MM.1S (cell line): Measurements from ENCODE around the gene DUOXA1.
A peak's percentile ranks its signal among the peaks of the same experiment; 100 is the strongest.

ENCODE experiments used
- DNase-seq: peaks from one replicate; pipeline ENCODE4 v3.0.0-alpha.2; 2015
- H2AFZ ChIP-seq: fragments of 300-600 bp; sonication (generic); 2 replicates; pipeline ENCODE4 v1.6.0; 2016; ENCODE audit warnings: antibody characterized with exemption, low read length
- H3F3A ChIP-seq: fragments of 300-600 bp; sonication (generic); 2 replicates; pipeline ENCODE4 v1.6.1; 2016; ENCODE audit warnings: mild to moderate bottlenecking, antibody characterized with exemption, low read length, moderate library complexity, mixed read lengths; ENCODE audit not compliant: insufficient read depth
- H3K27ac ChIP-seq: fragments of 300-600 bp; sonication (generic); 2 replicates; pipeline ENCODE4 v1.5.1; 2016; ENCODE audit warnings: mild to moderate bottlenecking, low read length
- H3K27me3 ChIP-seq: fragments of 300-600 bp; sonication (generic); replicated peaks from 2 replicates; pipeline ENCODE4 v1.6.0; 2016; ENCODE audit warnings: low read length; ENCODE audit not compliant: insufficient read depth
- H3K36me3 ChIP-seq: fragments of 300-600 bp; sonication (generic); replicated peaks from 2 replicates; pipeline ENCODE4 v1.6.1; 2016; ENCODE audit warnings: mild to moderate bottlenecking, low read length, mixed read lengths; ENCODE audit not compliant: insufficient read depth
- H3K4me1 ChIP-seq: fragments of 300-600 bp; sonication (generic); 2 replicates; pipeline ENCODE4 v1.6.1; 2016; ENCODE audit warnings: low read length, mixed read lengths
- H3K4me2 ChIP-seq: fragments of 300-600 bp; sonication (generic); 2 replicates; pipeline ENCODE4 v1.6.0; 2016; ENCODE audit warnings: low read depth, low read length
- H3K4me3 ChIP-seq: fragments of 300-600 bp; sonication (generic); 2 replicates; pipeline ENCODE4 v1.5.1; 2016; ENCODE audit warnings: low read length, mixed read lengths
- H3K79me2 ChIP-seq: fragments of 300-600 bp; sonication (generic); 2 replicates; pipeline ENCODE4 v1.6.1; 2016; ENCODE audit warnings: mixed run types, low read length, mixed read lengths
- H3K9ac ChIP-seq: fragments of 300-600 bp; sonication (generic); 2 replicates; pipeline ENCODE4 v1.6.1; 2016; ENCODE audit warnings: low read length, mixed read lengths
- H3K9me2 ChIP-seq: fragments of 300-600 bp; sonication (generic); replicated peaks from 2 replicates; pipeline ENCODE4 v1.6.1; 2016; ENCODE audit warnings: mild to moderate bottlenecking, low read length, mixed read lengths; ENCODE audit not compliant: insufficient read depth
- H3K9me3 ChIP-seq: fragments of 300-600 bp; sonication (generic); replicated peaks from 2 replicates; pipeline ENCODE4 v1.6.1; 2016; ENCODE audit warnings: mild to moderate bottlenecking, low read length, mixed read lengths; ENCODE audit not compliant: insufficient read depth
- H4K20me1 ChIP-seq: fragments of 300-600 bp; sonication (generic); 2 replicates; pipeline ENCODE4 v1.6.1; 2016; ENCODE audit warnings: mild to moderate bottlenecking, low read length, moderate library complexity, mixed read lengths; ENCODE audit not compliant: insufficient read depth
- CTCF ChIP-seq: fragments of 300-600 bp; sonication (generic); IDR thresholded peaks from 2 replicates; pipeline ENCODE4 v1.5.1; 2016; ENCODE audit warnings: antibody characterized with exemption, low read length, mixed read lengths
- EZH2 ChIP-seq: fragments of 300-600 bp; sonication (generic); optimal IDR thresholded peaks from 2 replicates; pipeline ENCODE3; 2017; ENCODE audit warnings: low read depth, mild to moderate bottlenecking, antibody characterized with exemption, low read length, mixed read lengths
- EZH2phosphoT487 ChIP-seq: fragments of 300-600 bp; sonication (generic); IDR thresholded peaks from 2 replicates; pipeline ENCODE4 v1.6.1; 2018; ENCODE audit warnings: antibody characterized with exemption, low read length

The DUOXA1 gene

GRCh38 chr15:45134682-45135604, 5.3 kb upstream of the DUOXA1 start:
- H3K4me3 ChIP-seq = peak overlapping the region; percentile 7; the same call in 1 of the 2 replicates
- H3K4me2 ChIP-seq = peak overlapping the region; percentile 52; the same call in 1 of the 2 replicates
- no peaks in the 10 kb centered on the region for H3K9me2 ChIP-seq
- no peak overlapping the region for H3K27ac ChIP-seq
- H3K9ac ChIP-seq = no peak overlapping the region
- TF ChIP-seq EZH2phosphoT487 (no peak), CTCF (peak; percentile 7; the same call in 1 of the 2 replicates)
- DNase-seq = no peak
- H2AFZ ChIP-seq = peak overlapping the region; percentile 48; the same call in 1 of the 2 replicates
- 0 out of 2 replicates have a peak, but pooled peaks cover 3% of the 10 kb centered on the region for H3K4me1 ChIP-seq
- no peaks in the 10 kb centered on the region for H3F3A ChIP-seq
- no peaks in the 10 kb centered on the region for H3K36me3 ChIP-seq
- H3K79me2 ChIP-seq = no peaks in the 10 kb centered on the region
- no peaks in the 10 kb centered on the region for H3K9me3 ChIP-seq
- no peaks in the 10 kb centered on the region; the same call in 1 of the 2 replicates for H4K20me1 ChIP-seq
- no peaks in the 10 kb centered on the region; the same call in 1 of the 2 replicates for H3K27me3 ChIP-seq

- no peak overlapping the region for H3K4me2 ChIP-seq
- no peak overlapping the region for H2AFZ ChIP-seq
- H3K36me3 ChIP-seq = no peaks in the 10 kb centered on the region
- H3K27me3 ChIP-seq = no peaks in the 10 kb centered on the region; the same call in 1 of the 2 replicates
- H3K27ac ChIP-seq = no peak overlapping the region
- no peaks in the 10 kb centered on the region; the same call in 1 of the 2 replicates for H4K20me1 ChIP-seq
- H3K4me1 ChIP-seq = 0 out of 2 replicates have a peak, but pooled peaks cover 3% of the 10 kb centered on the region
- H3K4me3 ChIP-seq = no peak overlapping the region
- H3K79me2 ChIP-seq = no peaks in the 10 kb centered on the region
- no peak overlapping the region for H3K9ac ChIP-seq
- no peaks in the 10 kb centered on the region for H3K9me3 ChIP-seq
- H3K9me2 ChIP-seq = no peaks in the 10 kb centered on the region
- TF ChIP-seq EZH2phosphoT487 (no peak), EZH2 (no peak), CTCF (no peak)
- H3F3A ChIP-seq = no peaks in the 10 kb centered on the region
- no peak for DNase-seq
Measured at GRCh38 chr15:45134046-45134445, 4.4 kb upstream of the DUOXA1 start.

- Histone ChIP-seq H4K20me1 (no peaks in the 10 kb centered on the region; the same call in 1 of the 2 replicates), H3K79me2 (no peaks in the 10 kb centered on the region), H3K4me2 (no peak overlapping the region), H3K4me1 (0 out of 2 replicates have a peak, but pooled peaks cover 3% of the 10 kb centered on the region), H2AFZ (no peak overlapping the region), H3K4me3 (no peak overlapping the region), H3K27ac (no peak overlapping the region), H3F3A (no peaks in the 10 kb centered on the region), H3K27me3 (peaks cover 4% of the 10 kb centered on the region; the same call in 1 of the 2 replicates), H3K36me3 (no peaks in the 10 kb centered on the region), H3K9me3 (no peaks in the 10 kb centered on the region), H3K9ac (no peak overlapping the region), H3K9me2 (no peaks in the 10 kb centered on the region)
- no peak for DNase-seq
- no peak for TF ChIP-seq CTCF
- no peak for TF ChIP-seq EZH2phosphoT487
- no peak for TF ChIP-seq EZH2
Measured at GRCh38 chr15:45133561-45133920, 3.9 kb upstream of the DUOXA1 start.
